Stomach (tissue), 9 donors: ENCODE results near the gene BIN1. TPM values are rescaled to one million over a fixed set of nuclear protein-coding genes. Genes with fewer than 3 reads are reported as not detected.

ENCODE experiments used
- DNase-seq, 2 donors: peaks; one replicate each; pipeline versions ENCODE4 v3.0.0 to v3.0.0-alpha.2; 2013 to 2019
- H3K27ac ChIP-seq, 5 donors: fragments of 200-600 bp in 4 of 5; sonication (generic) in 4 of 5; one replicate each; pipeline ENCODE4 v1.5.1; 2013 to 2019; ENCODE audit warnings: mild to moderate bottlenecking in 1 of 5, moderate library complexity in 1 of 5
- H3K27me3 ChIP-seq, 3 donors: fragments of 200-600 bp; sonication (generic); one replicate each; pipeline ENCODE4 v1.5.1; 2017 to 2019; ENCODE audit warnings: mixed run types in 1 of 3
- H3K36me3 ChIP-seq, 4 donors: fragments of 200-600 bp; sonication (generic); 1 replicate in 3 of 4; 2 replicates in 1 of 4; pipeline ENCODE4 v1.5.1; 2016 to 2019
- H3K4me1 ChIP-seq, 4 donors: fragments of 200-600 bp; sonication (generic); one replicate each; pipeline ENCODE4 v1.5.1; 2016 to 2019
- H3K4me3 ChIP-seq, 4 donors: fragments of 200-600 bp; sonication (generic) in 3 of 4; one replicate each; pipeline ENCODE4 v1.5.1; 2016 to 2019; ENCODE audit warnings: mild to moderate bottlenecking in 1 of 4
- H3K9me3 ChIP-seq, 4 donors: fragments of 200-600 bp; sonication (generic); one replicate each; pipeline ENCODE4 v1.5.1; 2016 to 2019
- CTCF ChIP-seq, 7 experiments: fragments of 450-650 bp in 4 of 7; fragments of 200-600 bp in 3 of 7; sonication (generic) in 3 of 7; IDR thresholded peaks; one replicate each; pipeline ENCODE4 v1.5.1; 2016 to 2019; ENCODE audit warnings: antibody characterized with exemption in 7 of 7, control low read depth in 2 of 7, mild to moderate bottlenecking in 1 of 7
- EP300 ChIP-seq: sonication (generic); formaldehyde crosslinking; IDR thresholded peaks from one replicate; pipeline ENCODE4 v1.6.1; 2017; ENCODE audit warnings: antibody characterized with exemption
- POLR2A ChIP-seq, 4 donors: fragments of 450-650 bp; IDR thresholded peaks; one replicate each; pipeline ENCODE4 v1.6.1; 2016; ENCODE audit warnings: antibody characterized with exemption in 4 of 4, control low read depth in 2 of 4, mild to moderate bottlenecking in 1 of 4, moderate library complexity in 1 of 4
- POLR2AphosphoS5 ChIP-seq, 3 donors: sonication (generic); formaldehyde crosslinking; IDR thresholded peaks; one replicate each; pipeline ENCODE4 v1.6.1; 2016; ENCODE audit warnings: antibody characterized with exemption in 3 of 3
- WGBS, 5 donors: extraction: QIAGEN DNeasy Blood & Tissue Kit in 3 of 5; methylation state at CpG; one replicate each; pipeline versions ENCODE4 v1.1.5 to v1.1.7; 2013 to 2018; 5-methylcytosine and 5-hydroxymethylcytosine counted together
- intact Hi-C: fragments of 100-400 bp; cut with DNase I; formaldehyde crosslinking; loops from one replicate; pipeline ENCODE4 v1.15.1; 2023; ENCODE audit warnings: low total_unique reads
- polyA plus RNA-seq, 3 donors: library from polyadenylated mRNA; stranded (reverse); fragments of 200-250 nt; gene quantifications; one replicate each; pipeline ENCODE4 v1.2.3, GENCODE V29; 2013
- total RNA-seq, 5 donors: library from RNA; depleted of rRNA; stranded (reverse); fragments of >200 nt; gene quantifications; one replicate each; pipeline versions ENCODE4 v1.1.0 to v1.2.3, GENCODE V29; 2014 to 2016
- donor health status: healthy with polysubstance abuse.
- donor health status: Bipolar disorder and iron deficiency.
- donor health status: healthy.

The BIN1 gene
- total and polyA plus RNA-seq, 8 donors, result 39.1 to 175 (median 47.8) TPM

GRCh38 chr2:127104166-127104660 lies 2.7 kb downstream of the BIN1 start:
- Histone ChIP-seq H3K4me3 (peak overlapping the region in 1 of 4 donors; percentile 87), H3K9me3 (no peaks in the 10 kb centered on the region), H3K36me3 (no peaks in the 10 kb centered on the region), H3K27me3 (no peaks in the 10 kb centered on the region), H3K4me1 (peaks cover 47 to 81% (median 72%) of the 10 kb centered on the region in 4 donors), H3K27ac (peak overlapping the region in 4 of 5 donors; percentile 86 to 94 (median 92))
- 71 to 83% (median 73%) methylated on average over 8 of the region's 8 CpGs for WGBS, 5 donors
- intact Hi-C loops, result no loop called here
- DNase-seq, result peak in 1 of 2 donors; percentile 3
- TF ChIP-seq EP300 (no peak), POLR2A (IDR thresholded peaks at IDR 0.05) (no peak), CTCF (IDR thresholded peaks at IDR 0.05) (no peak), POLR2AphosphoS5 (IDR thresholded peaks at IDR 0.05) (no peak)

GRCh38 chr2:127103243-127104165 lies 3.5 kb downstream of the BIN1 start:
- TF ChIP-seq EP300, result no peak
- TF ChIP-seq POLR2AphosphoS5 (IDR thresholded peaks at IDR 0.05), result no peak
- no peak for TF ChIP-seq POLR2A (IDR thresholded peaks at IDR 0.05)
- TF ChIP-seq CTCF (IDR thresholded peaks at IDR 0.05), result no peak
- Histone ChIP-seq H3K4me3 (no peak overlapping the region), H3K36me3 (no peaks in the 10 kb centered on the region), H3K4me1 (peaks cover 53 to 88% (median 79%) of the 10 kb centered on the region in 4 donors), H3K27me3 (no peaks in the 10 kb centered on the region), H3K27ac (peak overlapping the region; percentile 2 to 94 (median 91)), H3K9me3 (no peaks in the 10 kb centered on the region)
- peak in 1 of 2 donors; percentile 28 for DNase-seq
- intact Hi-C loops, result no loop called here
- WGBS, 5 donors, result 67 to 80% (median 71%) methylated on average over 12 to 24 of the region's 24 CpGs

- intact Hi-C loops, result no loop called here
- 85 to 92% (median 89%) methylated on average over 5 of the region's 5 CpGs for WGBS, 5 donors
- Histone ChIP-seq H3K4me3 (no peak overlapping the region), H3K36me3 (no peaks in the 10 kb centered on the region), H3K4me1 (peaks cover 61 to 89% (median 82%) of the 10 kb centered on the region in 4 donors), H3K9me3 (no peaks in the 10 kb centered on the region), H3K27ac (peak overlapping the region in 4 of 5 donors; percentile 33 to 94 (median 88)), H3K27me3 (no peaks in the 10 kb centered on the region)
- peak in 1 of 2 donors; percentile 5 for DNase-seq
- TF ChIP-seq POLR2A (IDR thresholded peaks at IDR 0.05), result no peak
- TF ChIP-seq CTCF (IDR thresholded peaks at IDR 0.05), result no peak
- no peak for TF ChIP-seq EP300
- TF ChIP-seq POLR2AphosphoS5 (IDR thresholded peaks at IDR 0.05), result no peak
These were observed 4.3 kb downstream of the BIN1 start for GRCh38 chr2:127102521-127103242.
